NCI-H345 treated with DMSO at 0.1 percent for 48 hours (cell line): ENCODE results near the gene LGMN.

Source experiments
- DNase-seq: peaks from one replicate; lab custom pipeline; 2025; ENCODE audit not compliant: unreplicated experiment; lab: John Stamatoyannopoulos, UW

Gene LGMN

GRCh38 chr14:92679246-92679645 lies 69.2 kb downstream of the LGMN start:
- no peak for DNase-seq

DNA sequence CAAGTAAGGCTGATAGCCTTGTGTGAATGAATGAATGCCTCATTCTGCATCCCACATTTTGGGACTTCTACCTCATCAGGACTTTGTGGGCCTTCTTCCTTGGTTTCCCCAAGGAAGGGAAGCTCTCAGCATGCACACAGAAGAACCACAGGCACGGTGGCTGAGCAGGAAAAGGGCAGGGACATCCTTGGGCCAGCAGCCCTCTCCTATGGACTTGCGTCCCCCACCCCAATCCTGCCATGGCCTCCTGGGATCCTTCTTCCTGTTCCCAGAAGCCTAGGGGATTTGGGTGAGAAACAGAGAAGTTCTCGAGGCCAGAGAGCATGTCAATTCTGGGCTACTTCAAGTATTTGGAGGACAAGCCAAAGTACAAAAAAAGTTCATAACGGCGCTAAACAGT lies 69.7 kb downstream of the LGMN start:
- no peak for DNase-seq

DNA sequence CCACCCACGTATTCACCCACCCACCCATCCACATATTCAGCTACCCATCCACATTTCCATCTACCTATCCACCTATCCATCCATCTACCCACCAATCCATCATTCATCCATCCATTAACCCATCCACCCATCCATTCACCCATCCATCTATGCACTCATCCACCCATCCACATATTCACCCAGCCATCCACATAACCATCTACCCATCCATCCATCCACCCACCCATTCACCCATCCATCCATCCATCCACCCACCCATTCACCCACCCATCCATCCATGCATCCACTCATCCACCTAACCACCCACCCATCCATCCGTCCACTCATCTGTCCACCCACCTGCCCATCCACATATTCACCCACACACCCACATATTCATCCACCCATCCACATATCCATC lies 70.5 kb downstream of the LGMN start:
- DNase-seq: no peak

DNA sequence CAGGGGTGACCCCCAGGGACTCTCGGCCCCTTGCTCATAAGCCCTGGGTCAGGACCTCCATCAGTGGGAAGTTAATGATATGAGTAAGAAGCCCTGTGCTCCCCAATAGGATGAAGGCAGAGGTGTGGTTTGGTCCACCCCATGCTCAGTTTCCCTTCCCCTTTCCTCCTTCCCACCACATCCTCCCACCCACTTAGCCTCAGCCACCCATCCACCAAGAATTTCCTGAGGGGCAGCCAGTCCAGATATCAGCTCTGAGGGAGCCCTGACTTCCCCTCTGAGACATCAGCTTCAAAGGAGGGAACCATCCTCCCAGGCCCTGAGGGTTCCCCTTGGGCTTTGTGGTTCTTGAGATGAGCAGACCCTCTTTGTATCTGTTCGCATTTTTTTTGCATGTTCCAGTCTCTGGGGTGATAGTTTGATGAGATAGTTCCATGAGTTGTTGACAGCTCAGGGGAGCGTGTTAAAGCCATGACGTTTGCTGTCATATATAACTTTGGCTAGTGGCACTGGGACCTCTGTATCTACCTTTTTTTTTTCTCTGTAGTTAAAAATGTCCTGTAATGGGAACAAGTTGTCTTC lies 71.2 kb downstream of the LGMN start:
- no peak for DNase-seq

- no peak for DNase-seq
Measured at GRCh38 chr14:92676403-92677086, 71.9 kb downstream of the LGMN start.

DNA sequence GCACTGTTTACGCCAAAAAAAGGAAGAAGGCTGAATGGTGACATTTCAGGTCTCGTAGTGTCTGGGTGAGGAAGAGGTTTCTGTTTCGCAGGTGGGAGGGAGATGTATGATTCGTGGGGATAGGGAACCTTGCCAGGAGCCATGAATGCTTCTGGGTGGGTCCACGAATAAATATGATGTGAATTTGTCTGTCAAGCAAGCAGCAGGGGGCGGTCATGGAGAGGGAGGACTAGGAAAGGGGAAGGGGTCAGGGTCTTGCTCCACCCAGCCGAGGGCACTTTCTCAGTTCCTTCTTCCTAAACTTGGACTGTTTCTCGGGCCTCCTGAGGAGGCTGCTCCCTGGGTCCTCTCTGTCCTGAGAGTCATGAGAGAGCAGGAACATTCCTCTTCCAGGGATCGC lies 72.5 kb downstream of the LGMN start:
- DNase-seq: no peak

- DNase-seq: no peak
Measured at GRCh38 chr14:92675421-92675820, 73.0 kb downstream of the LGMN start.

- DNase-seq: no peak
Measured at GRCh38 chr14:92673601-92674150, 74.8 kb downstream of the LGMN start.

- DNase-seq: no peak
Measured at GRCh38 chr14:92670643-92671366, 77.6 kb downstream of the LGMN start.

DNA sequence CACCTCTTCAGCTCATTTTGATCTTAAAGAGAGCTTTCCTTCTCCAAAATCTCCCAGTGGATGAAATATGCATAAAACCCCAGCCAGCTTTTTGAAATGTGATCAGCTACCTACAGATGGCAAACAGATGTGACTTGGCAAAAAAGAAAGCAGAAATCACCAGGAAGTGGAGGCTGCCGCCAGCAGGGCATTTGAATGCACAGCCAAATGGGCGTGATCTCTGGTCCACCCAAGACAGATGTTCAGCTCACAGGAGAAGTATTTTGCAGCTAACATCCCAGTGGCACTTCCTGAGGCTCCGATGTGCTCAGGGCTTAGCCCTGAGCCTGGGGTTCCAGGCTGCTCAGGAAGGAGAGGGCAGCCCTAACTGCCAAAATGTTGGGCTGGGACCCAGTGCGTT lies 78.3 kb downstream of the LGMN start:
- DNase-seq: no peak

GRCh38 chr14:92668276-92668973 lies 80.0 kb downstream of the LGMN start:
- DNase-seq: no peak

- DNase-seq: no peak
Measured at GRCh38 chr14:92666251-92666650, 82.2 kb downstream of the LGMN start.

DNA sequence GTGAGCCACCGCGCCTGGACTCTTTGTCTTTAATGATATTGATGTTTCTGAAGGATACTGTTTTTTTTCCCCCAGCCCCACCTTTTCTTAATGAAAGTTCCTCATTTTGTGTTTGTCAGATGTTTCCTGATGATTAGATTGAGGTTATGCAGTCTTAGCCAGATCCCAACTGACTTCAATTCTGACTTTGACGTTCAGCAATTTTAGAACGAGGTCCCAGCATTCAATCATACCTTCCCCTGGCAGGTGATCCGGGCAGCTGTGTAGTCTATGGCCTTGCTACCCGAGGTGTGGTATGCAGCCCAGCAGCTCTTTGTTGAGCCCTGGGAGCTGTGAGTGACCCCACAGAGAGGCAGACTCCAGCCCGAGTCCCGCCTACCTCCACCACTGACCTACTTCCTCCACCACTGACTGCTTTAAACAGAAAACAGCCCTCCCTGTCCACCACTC lies 82.7 kb downstream of the LGMN start:
- DNase-seq: no peak

DNA sequence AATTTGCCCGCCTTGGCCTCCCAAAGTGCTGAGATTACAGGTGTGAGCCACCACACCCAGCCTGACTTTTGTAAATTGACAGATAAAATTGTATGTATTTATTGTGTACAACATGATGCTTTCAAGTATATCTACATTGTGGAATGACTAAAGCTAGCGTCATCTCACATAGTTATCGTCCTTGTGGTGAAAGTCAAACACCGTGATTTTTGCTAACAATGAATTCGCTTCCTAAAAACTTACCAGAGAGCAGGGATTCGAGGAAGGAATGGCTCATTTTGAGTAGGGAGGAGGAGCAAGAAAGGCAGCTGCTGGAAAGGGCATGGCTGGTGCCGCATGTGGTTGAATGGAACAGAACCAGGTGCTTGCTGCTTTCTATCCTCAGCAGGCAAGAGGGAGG lies 85.4 kb downstream of the LGMN start:
- DNase-seq: no peak

DNA sequence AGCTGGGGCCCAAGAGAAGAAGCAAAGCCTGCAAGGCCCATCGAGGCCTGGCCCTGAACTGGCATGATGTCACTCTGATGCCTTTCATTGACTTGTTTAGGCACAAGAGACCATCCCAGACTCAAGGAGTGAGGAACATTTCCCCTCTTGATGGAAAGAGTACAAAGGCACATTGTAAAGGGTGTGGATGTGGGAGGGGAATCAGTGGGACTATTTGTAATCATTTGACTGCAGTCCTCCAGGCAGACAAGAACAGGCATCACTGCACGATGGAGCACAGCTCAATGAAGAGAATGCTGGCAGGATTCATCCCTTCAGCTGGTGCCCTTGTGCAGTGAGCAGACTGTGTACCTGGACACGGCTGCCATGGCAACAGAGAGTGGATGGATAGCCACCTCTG lies 87.9 kb downstream of the LGMN start:
- no peak for DNase-seq

DNA sequence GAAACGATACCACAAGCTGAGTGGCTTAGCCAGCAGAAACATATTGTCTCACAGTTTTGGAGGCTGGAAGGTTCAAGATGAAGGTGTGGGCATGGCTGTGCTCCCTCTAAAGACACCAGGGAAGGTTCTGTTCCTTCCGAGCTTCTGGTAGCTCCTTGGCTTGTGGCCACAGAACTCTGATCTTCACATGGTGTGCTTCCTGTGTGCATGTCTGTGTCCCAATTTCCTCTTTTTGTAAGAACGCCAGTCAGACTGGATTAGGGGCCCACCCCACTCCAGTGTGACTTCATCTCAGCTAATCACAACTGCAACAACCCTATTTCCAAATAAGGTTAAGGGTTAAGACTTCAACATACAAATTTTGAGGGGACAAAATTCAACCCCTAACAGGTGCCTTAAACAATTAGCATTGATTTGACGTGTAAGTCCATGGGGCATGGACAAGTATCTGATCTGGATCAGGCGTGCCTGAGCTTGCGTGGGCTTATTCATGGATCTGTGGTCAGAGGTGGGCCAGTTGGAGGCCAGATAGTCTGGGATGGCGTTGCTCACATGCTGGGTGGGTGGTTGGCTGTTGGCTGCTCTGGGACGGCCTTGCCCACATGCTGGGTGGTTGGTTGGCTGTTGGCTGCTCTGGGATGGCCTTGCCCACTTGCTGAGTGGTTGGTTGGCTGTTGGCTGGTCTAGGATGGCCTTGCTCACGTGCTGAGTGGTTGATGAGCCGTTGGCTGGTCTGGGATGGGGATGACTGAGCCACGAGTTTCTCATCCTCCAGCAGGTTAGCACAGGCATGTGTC lies 88.5 kb downstream of the LGMN start:
- no peak for DNase-seq

DNA sequence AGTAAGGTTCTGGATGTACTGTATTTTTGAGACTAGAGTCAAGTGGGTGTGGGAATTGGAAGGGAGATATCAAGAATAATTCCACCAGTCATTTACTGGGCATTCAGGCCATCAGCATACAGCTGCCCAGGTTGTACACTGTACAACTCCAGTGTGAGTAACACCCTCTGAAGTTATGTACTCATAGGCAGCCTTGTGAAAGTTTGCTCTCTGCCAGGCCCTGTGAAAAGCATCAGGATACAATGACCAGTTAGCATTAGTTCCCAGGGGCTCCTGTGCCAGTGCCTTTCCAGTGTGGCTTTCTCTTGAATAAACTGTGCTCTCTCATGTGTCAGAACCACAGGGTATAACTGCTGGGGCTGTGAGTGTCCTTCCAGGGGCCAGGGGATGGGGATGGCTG lies 89.7 kb downstream of the LGMN start:
- no peak for DNase-seq

DNA sequence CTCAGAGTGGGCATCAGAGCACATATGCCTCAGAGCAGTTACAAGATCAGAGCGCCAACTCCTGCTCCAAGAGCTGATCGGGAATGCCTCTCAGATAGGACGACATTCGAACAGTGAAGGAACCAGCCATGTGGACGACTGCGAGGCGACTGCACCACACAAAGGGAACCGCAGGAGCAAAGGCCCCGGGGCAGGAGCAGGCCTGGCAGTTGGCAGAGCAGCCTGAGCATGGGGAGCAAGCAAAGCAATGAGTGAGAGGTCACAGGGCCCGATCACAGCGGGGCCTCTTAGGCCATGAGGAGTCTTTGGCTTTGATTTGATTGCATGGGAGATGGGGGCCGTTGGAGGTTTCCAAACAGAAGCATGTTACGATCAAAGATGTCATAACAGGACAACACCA lies 90.3 kb downstream of the LGMN start:
- DNase-seq: no peak

DNA sequence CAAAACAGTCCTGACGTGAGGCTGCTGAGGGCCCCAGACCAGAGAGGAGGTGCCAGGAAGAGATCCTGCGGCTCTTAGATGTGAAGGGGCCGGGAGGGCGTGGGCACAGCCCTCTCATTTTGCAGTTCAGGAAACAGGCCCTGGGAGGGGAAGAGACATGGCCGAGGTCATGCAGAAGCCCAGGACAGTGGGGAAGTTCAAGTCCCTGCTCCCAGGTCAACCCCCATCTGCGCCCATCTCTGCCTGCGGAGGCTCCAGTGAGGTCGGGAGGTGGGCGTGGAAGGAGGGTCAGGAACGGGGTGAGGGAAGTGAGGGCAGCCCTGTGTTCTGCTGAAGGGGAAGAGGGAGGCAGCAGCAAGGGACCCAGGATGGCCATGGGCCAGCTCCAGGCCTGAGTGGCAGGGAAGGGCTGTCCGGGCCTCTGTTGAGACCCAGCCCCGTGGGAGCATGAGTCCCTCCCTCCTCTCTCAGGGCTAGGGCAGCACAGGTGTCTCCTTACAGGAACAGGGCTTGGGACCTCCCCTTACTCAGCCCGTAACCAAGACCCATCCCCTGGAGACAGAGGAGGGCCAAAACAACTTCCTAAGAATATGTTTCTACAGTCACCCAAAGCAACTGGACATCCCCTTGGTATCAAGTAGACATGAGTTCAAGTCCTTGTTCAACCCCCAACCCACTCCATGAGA lies 90.8 kb downstream of the LGMN start:
- DNase-seq: no peak
